Thoracic aorta (tissue), 2 donors: ENCODE results near the gene GCK. TPM values are rescaled to one million over a fixed set of nuclear protein-coding genes. Genes with fewer than 3 reads are reported as not detected.

Experiments
- ATAC-seq: fragments of 150-250 bp; one replicate; pipeline ENCODE4 v1.8.0; 2017; ENCODE audit warnings: low read depth; ENCODE audit not compliant: insufficient number of reproducible peaks, low FRiP score
- DNase-seq: peaks from one replicate; pipeline ENCODE4 v3.0.0-alpha.2; 2020; ENCODE audit warnings: low spot score
- H3K27ac ChIP-seq, 2 donors: fragments of 200-600 bp; sonication (generic); 1 replicate in 1 of 2; 2 replicates in 1 of 2; pipeline ENCODE4 v1.5.1; 2016; ENCODE audit warnings: mild to moderate bottlenecking in 2 of 2, moderate library complexity in 2 of 2
- H3K27me3 ChIP-seq: fragments of 200-600 bp; sonication (generic); replicated peaks from 2 replicates; pipeline ENCODE4 v1.6.0; 2016; ENCODE audit warnings: mild to moderate bottlenecking; ENCODE audit not compliant: insufficient read depth
- H3K36me3 ChIP-seq: fragments of 200-600 bp; sonication (generic); one replicate; pipeline ENCODE4 v1.5.1; 2016
- H3K4me1 ChIP-seq, 2 donors: fragments of 200-600 bp; sonication (generic); 1 replicate in 1 of 2; 2 replicates in 1 of 2; pipeline versions ENCODE4 v1.5.1 to v1.6.0; 2016; ENCODE audit warnings: low read depth in 2 of 2, mild to moderate bottlenecking in 1 of 2; ENCODE audit not compliant: control insufficient read depth in 1 of 2
- H3K4me3 ChIP-seq: fragments of 200-600 bp; sonication (generic); 2 replicates; pipeline ENCODE4 v1.5.1; 2016; ENCODE audit warnings: mild to moderate bottlenecking
- H3K9me3 ChIP-seq: fragments of 200-600 bp; sonication (generic); 2 replicates; pipeline ENCODE4 v1.5.1; 2016
- total RNA-seq, 2 donors: library from RNA; depleted of rRNA; stranded (reverse); fragments of >200 nt; gene quantifications; one replicate each; pipeline versions ENCODE4 v1.1.0 to v1.2.3, GENCODE V29; 2016
- TF ChIP-seq, protein P1 (sequence below): fragments of 200-600 bp; sonication (generic); IDR thresholded peaks from one replicate; pipeline ENCODE4 v1.5.1; 2019; ENCODE audit warnings: antibody characterized with exemption

The GCK gene
- total RNA-seq, 2 donors from 2014 or later: 1.6 to 2.3 TPM

DNA sequence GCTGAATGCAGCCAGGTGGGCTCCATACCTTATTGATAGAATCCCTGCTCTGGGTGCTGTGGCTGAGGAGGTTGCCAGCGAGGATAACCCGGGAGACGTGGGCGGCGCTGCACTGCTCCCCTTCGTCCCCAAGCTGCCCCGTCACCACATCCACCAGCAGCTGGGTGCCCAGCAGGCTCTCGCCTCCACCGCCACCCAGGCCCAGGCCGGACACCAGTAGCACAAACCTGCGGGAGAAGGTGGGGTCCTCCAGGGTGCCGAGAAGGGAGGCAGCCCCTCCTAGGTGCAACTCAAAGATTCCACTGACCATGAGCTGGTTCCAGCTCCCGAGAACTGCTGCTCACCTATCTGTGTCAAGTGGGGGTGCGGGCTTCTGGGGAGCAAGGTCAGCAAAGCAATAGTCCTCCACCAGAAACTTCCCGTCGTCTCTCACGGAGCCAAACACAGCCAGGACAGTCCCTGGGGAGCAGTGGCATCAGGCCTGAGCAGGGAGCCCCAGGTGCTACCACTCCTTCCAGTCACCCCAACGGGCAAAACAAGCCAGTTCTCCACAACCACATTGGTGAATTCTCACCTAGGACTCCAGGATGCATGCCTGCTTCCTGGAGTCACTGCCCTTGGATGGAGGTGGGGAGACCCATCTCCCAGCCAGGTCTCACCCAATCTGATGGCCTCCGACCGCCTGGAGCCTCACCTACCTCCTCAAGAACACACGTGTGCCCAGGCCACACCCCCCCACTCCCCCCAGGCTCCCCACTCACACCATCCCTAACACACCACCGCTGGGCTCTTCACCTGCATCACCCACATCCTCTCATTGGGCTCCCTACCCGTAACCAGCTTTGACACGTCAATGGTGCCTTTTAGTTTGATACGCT is 72.2 kb downstream of the GCK start:
- TF ChIP-seq, protein P1, sequence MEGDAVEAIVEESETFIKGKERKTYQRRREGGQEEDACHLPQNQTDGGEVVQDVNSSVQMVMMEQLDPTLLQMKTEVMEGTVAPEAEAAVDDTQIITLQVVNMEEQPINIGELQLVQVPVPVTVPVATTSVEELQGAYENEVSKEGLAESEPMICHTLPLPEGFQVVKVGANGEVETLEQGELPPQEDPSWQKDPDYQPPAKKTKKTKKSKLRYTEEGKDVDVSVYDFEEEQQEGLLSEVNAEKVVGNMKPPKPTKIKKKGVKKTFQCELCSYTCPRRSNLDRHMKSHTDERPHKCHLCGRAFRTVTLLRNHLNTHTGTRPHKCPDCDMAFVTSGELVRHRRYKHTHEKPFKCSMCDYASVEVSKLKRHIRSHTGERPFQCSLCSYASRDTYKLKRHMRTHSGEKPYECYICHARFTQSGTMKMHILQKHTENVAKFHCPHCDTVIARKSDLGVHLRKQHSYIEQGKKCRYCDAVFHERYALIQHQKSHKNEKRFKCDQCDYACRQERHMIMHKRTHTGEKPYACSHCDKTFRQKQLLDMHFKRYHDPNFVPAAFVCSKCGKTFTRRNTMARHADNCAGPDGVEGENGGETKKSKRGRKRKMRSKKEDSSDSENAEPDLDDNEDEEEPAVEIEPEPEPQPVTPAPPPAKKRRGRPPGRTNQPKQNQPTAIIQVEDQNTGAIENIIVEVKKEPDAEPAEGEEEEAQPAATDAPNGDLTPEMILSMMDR: no peak
- DNase-seq (no peak), ATAC-seq (no peak)
- Histone ChIP-seq H3K4me1 (peaks cover 0 to 33% of the 10 kb centered on the region in 2 donors), H3K36me3 (peaks cover 21% of the 10 kb centered on the region), H3K9me3 (no peaks in the 10 kb centered on the region), H3K27ac (no peak overlapping the region), H3K4me3 (no peak overlapping the region), H3K27me3 (no peaks in the 10 kb centered on the region)

DNA sequence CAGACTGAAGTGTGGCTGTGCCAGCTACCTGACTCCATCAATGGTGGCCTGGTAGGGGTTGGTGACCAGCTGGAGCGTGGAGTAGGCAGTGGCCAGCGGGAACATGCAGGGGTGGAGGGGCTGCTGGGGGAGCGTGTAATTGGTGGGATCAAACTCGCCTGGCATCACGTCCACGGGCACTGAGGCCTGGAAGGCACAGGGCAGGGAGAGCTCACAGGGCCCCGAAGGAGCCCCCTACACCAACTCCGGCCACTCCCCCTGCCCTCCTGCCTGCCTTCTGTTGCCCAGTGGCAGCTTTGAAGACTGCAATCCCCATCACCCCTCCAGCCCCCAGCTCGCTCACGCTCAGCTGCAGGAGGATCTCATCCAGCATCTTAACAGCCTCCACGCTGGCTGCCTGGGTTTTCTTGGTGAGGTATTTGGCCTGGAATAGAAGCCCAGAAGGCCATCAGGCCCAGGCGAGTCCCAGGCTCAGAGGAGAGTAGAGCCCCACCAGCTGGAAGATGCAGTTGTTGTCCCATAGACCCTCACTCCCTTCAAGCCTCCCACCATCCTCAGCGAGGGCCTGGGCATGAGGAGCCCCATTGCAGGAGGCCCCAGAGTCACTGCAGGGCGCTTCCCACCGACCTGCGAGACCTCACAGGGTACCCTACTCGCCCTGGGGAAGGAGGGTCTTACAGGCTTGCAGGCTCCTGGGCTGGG is 73.0 kb downstream of the GCK start:
- H3K9me3 ChIP-seq: no peaks in the 10 kb centered on the region
- H3K4me1 ChIP-seq: peaks cover 0 to 34% of the 10 kb centered on the region in 2 donors
- H3K27ac ChIP-seq: no peak overlapping the region
- H3K36me3 ChIP-seq: peaks cover 28% of the 10 kb centered on the region
- ATAC-seq (no peak), DNase-seq (no peak)
- H3K4me3 ChIP-seq: no peak overlapping the region
- TF ChIP-seq, protein P1: no peak
- H3K27me3 ChIP-seq: no peaks in the 10 kb centered on the region

GRCh38 chr7:44114586-44115310 is 74.5 kb downstream of the GCK start:
- ATAC-seq (no peak), DNase-seq (no peak)
- Histone ChIP-seq H3K4me1 (peaks cover 0 to 49% of the 10 kb centered on the region in 2 donors), H3K27ac (peak overlapping the region in 1 of 2 donors; percentile 38), H3K27me3 (no peaks in the 10 kb centered on the region), H3K9me3 (no peaks in the 10 kb centered on the region), H3K4me3 (no peak overlapping the region), H3K36me3 (peaks cover 43% of the 10 kb centered on the region)
- TF ChIP-seq, protein P1: no peak

DNA sequence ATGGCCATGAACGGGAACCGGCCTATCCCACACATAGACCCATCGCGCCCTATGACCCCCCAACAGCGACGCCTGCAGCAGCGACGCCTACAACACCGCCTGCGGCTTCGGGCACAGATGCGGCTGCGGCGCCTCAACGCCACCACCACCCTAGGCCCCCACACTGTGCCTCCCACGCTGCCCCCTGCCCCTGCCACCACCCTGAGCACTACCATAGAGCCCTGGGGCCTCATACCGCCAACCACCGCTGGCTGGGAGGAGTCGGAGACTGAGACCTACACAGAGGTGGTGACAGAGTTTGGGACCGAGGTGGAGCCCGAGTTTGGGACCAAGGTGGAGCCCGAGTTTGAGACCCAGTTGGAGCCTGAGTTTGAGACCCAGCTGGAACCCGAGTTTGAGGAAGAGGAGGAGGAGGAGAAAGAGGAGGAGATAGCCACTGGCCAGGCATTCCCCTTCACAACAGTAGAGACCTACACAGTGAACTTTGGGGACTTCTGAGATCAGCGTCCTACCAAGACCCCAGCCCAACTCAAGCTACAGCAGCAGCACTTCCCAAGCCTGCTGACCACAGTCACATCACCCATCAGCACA is 75.4 kb downstream of the GCK start:
- Histone ChIP-seq H3K36me3 (peaks cover 52% of the 10 kb centered on the region), H3K4me1 (peaks cover 3 to 57% of the 10 kb centered on the region in 2 donors)

More for the DNA sequence above, 75.4 kb downstream of the GCK start:
- TF ChIP-seq, protein P1: no peak
- DNase-seq (no peak), ATAC-seq (no peak)
- Histone ChIP-seq H3K9me3 (no peaks in the 10 kb centered on the region), H3K27ac (peak overlapping the region in 1 of 2 donors; percentile 38), H3K4me3 (no peak overlapping the region), H3K27me3 (no peaks in the 10 kb centered on the region)
